Measurements from ENCODE around the gene TMEM183A. TPM values are rescaled to one million over a fixed set of nuclear protein-coding genes. Genes with fewer than 3 reads are reported as not detected.

The TMEM183A gene
- total and polyA plus RNA-seq, 2 experiments from 2014 or later, result 65.2 to 78.8 TPM

DNA sequence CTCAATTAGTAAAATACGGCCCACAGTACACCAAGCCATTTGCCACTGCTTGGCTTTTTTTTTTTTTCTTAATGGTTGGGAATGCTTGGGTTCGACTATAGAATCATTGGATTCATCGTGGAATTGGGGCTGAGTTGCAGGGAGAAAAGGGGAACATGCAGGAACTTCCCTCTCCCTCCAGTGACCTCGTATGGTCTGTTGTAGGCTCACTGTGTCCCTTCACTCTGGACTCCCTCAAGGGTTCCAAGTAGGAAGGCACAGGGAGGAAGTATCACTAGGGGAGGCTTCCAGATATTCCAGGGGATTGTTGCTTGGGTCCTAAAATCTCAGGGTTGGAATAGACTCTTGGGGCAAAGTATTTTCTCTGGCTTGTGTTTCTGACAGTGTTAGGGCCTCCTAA is 43.7 kb downstream of the TMEM183A start:
- Histone ChIP-seq H3K4me3 (no peak overlapping the region), H3K36me3 (replicated peaks; ENCODE audit: insufficient read depth, low read depth) (no peaks in the 10 kb centered on the region), H3K4me2 (no peak overlapping the region), H3K27ac (no peak overlapping the region), H3K79me2 (no peaks in the 10 kb centered on the region), H4K20me1 (ENCODE audit: insufficient read depth, poor library complexity, severe bottlenecking) (no peaks in the 10 kb centered on the region), H3K4me1 (ENCODE audit: insufficient read depth) (peaks cover 13% of the 10 kb centered on the region), H3K27me3 (no peaks in the 10 kb centered on the region), H3K9me2 (replicated peaks; ENCODE audit: insufficient read depth) (no peaks in the 10 kb centered on the region), H2AFZ (no peak overlapping the region), H3K9me3 (ENCODE audit: low read depth) (no peaks in the 10 kb centered on the region)
- 94% methylated on average over 4 of the region's 4 CpGs for WGBS (ENCODE audit: low lambda C conversion rate, missing lambda C conversion rate)
- DNase-seq (ENCODE audit: low spot score), result no peak
- no peak for TF ChIP-seq EZH2 (IDR thresholded peaks at IDR 0.05; ENCODE audit: borderline replicate concordance)

GRCh38 chr1:203051841-203052324 is 44.7 kb downstream of the TMEM183A start:
- no peak for TF ChIP-seq EZH2 (IDR thresholded peaks at IDR 0.05; ENCODE audit: borderline replicate concordance)
- TF ChIP-seq CTCF (IDR thresholded peaks at IDR 0.05; ENCODE audit: poor library complexity), result no peak
- TF ChIP-seq EZH2phosphoT487 (IDR thresholded peaks at IDR 0.05; ENCODE audit: low read depth, severe bottlenecking, unreplicated experiment), result no peak
- H3K79me2 ChIP-seq, result no peaks in the 10 kb centered on the region
- no peaks in the 10 kb centered on the region for H3K27me3 ChIP-seq
- peaks cover 13% of the 10 kb centered on the region for H3K4me1 ChIP-seq (ENCODE audit: insufficient read depth)
- no peaks in the 10 kb centered on the region for H3K9me3 ChIP-seq (ENCODE audit: low read depth)
- H3K27ac ChIP-seq, result no peak overlapping the region
- no peaks in the 10 kb centered on the region for H3K9me2 ChIP-seq (replicated peaks; ENCODE audit: insufficient read depth)
- H4K20me1 ChIP-seq (ENCODE audit: insufficient read depth, poor library complexity, severe bottlenecking), result no peaks in the 10 kb centered on the region
- peak; percentile 42 for DNase-seq (ENCODE audit: low spot score)
- no peak overlapping the region for H3K4me3 ChIP-seq
- WGBS (ENCODE audit: low lambda C conversion rate, missing lambda C conversion rate), result 47% methylated on average over 16 of the region's 20 CpGs
- no peak overlapping the region for H3K4me2 ChIP-seq
- H2AFZ ChIP-seq, result no peak overlapping the region
- H3K36me3 ChIP-seq (replicated peaks; ENCODE audit: insufficient read depth, low read depth), result no peaks in the 10 kb centered on the region

GRCh38 chr1:203052601-203053000 is 45.4 kb downstream of the TMEM183A start:
- no peaks in the 10 kb centered on the region for H4K20me1 ChIP-seq (ENCODE audit: insufficient read depth, poor library complexity, severe bottlenecking)
- H3K27ac ChIP-seq, result no peak overlapping the region
- H3K9me2 ChIP-seq (replicated peaks; ENCODE audit: insufficient read depth), result no peaks in the 10 kb centered on the region
- H3K4me3 ChIP-seq, result no peak overlapping the region
- H3K79me2 ChIP-seq, result no peaks in the 10 kb centered on the region
- 74% methylated on average over 3 of the region's 3 CpGs for WGBS (ENCODE audit: low lambda C conversion rate, missing lambda C conversion rate)
- H3K4me1 ChIP-seq (ENCODE audit: insufficient read depth), result peaks cover 13% of the 10 kb centered on the region
- no peaks in the 10 kb centered on the region for H3K27me3 ChIP-seq
- no peak overlapping the region for H2AFZ ChIP-seq
- DNase-seq (ENCODE audit: low spot score), result no peak
- no peaks in the 10 kb centered on the region for H3K36me3 ChIP-seq (replicated peaks; ENCODE audit: insufficient read depth, low read depth)
- no peaks in the 10 kb centered on the region for H3K9me3 ChIP-seq (ENCODE audit: low read depth)
- no peak for TF ChIP-seq EZH2 (IDR thresholded peaks at IDR 0.05; ENCODE audit: borderline replicate concordance)
- no peak for TF ChIP-seq EZH2phosphoT487 (IDR thresholded peaks at IDR 0.05; ENCODE audit: low read depth, severe bottlenecking, unreplicated experiment)
- no peak for TF ChIP-seq CTCF (IDR thresholded peaks at IDR 0.05; ENCODE audit: poor library complexity)
- no peak overlapping the region for H3K4me2 ChIP-seq

DNA sequence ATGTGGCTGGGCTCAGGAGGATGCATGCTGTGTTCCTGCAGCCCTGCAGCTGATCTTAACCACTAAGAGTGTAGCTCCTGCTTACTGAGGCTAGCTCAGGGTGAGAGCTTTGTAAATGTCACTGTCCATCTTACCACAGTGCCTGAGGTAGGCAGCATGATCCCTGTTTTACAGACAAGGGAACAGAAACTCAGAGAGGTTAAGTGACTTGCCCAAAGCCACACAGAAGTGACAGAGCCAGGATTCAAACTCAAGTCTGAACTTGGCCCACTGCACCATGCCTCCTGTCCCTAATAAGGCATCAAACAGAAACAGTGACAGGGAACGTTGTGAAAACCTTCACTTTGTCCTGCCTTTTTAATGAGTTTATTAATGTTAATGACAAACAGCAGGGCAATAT is 47.0 kb downstream of the TMEM183A start:
- WGBS (ENCODE audit: low lambda C conversion rate, missing lambda C conversion rate), result 58% methylated on average over 1 of the region's 1 CpG
- no peaks in the 10 kb centered on the region for H3K36me3 ChIP-seq (replicated peaks; ENCODE audit: insufficient read depth, low read depth)
- no peak for TF ChIP-seq EZH2phosphoT487 (IDR thresholded peaks at IDR 0.05; ENCODE audit: low read depth, severe bottlenecking, unreplicated experiment)
- no peak overlapping the region for H3K27ac ChIP-seq
- DNase-seq (ENCODE audit: low spot score), result no peak
- H3K9me2 ChIP-seq (replicated peaks; ENCODE audit: insufficient read depth), result no peaks in the 10 kb centered on the region
- no peaks in the 10 kb centered on the region for H3K27me3 ChIP-seq
- no peak overlapping the region for H3K4me2 ChIP-seq
- H3K4me1 ChIP-seq (ENCODE audit: insufficient read depth), result peaks cover 13% of the 10 kb centered on the region
- H3K4me3 ChIP-seq, result no peak overlapping the region
- H2AFZ ChIP-seq, result no peak overlapping the region
- H3K9me3 ChIP-seq (ENCODE audit: low read depth), result no peaks in the 10 kb centered on the region
- no peaks in the 10 kb centered on the region for H4K20me1 ChIP-seq (ENCODE audit: insufficient read depth, poor library complexity, severe bottlenecking)
- no peaks in the 10 kb centered on the region for H3K79me2 ChIP-seq
